ENCODE results near the gene EPHA3. TPM values are rescaled to one million over a fixed set of nuclear protein-coding genes. Genes with fewer than 3 reads are reported as not detected.

EPHA3 gene
- total RNA-seq, 4 donors from 2014 or later = 0.85 to 1.4 (median 0.96) TPM

- no peaks in the 10 kb centered on the region for H3K36me3 ChIP-seq
- no peaks in the 10 kb centered on the region for H3K9me3 ChIP-seq
- H3K4me1 ChIP-seq = no peaks in the 10 kb centered on the region
- H3K4me3 ChIP-seq = no peak overlapping the region
- H3K27me3 ChIP-seq = no peaks in the 10 kb centered on the region
- 59% methylated on average over 3 of the region's 3 CpGs for WGBS
- no peak for DNase-seq (ENCODE audit: low spot score in 2 of 2)
- H3K27ac ChIP-seq = no peak overlapping the region
- no peak for TF ChIP-seq EP300 (IDR thresholded peaks at IDR 0.05)
- TF ChIP-seq CTCF (IDR thresholded peaks at IDR 0.05) = no peak
- no peak for TF ChIP-seq POLR2A (IDR thresholded peaks at IDR 0.05)
- TF ChIP-seq POLR2AphosphoS5 (IDR thresholded peaks at IDR 0.05) = no peak
Measured at GRCh38 chr3:89139870-89140269, 32.4 kb downstream of the EPHA3 start.

GRCh38 chr3:89144080-89144479, 36.7 kb downstream of the EPHA3 start:
- 75% methylated on average over 2 of the region's 2 CpGs for WGBS

GRCh38 chr3:89145995-89146394, 38.6 kb downstream of the EPHA3 start:
- no peak for DNase-seq (ENCODE audit: low spot score in 2 of 2)

More at GRCh38 chr3:89144080-89144479, 36.7 kb downstream of the EPHA3 start:
- Histone ChIP-seq H3K4me1 (no peaks in the 10 kb centered on the region), H3K27me3 (no peaks in the 10 kb centered on the region), H3K27ac (no peak overlapping the region), H3K36me3 (no peaks in the 10 kb centered on the region), H3K9me3 (no peaks in the 10 kb centered on the region), H3K4me3 (no peak overlapping the region)
- no peak for DNase-seq (ENCODE audit: low spot score in 2 of 2)
- TF ChIP-seq POLR2A (IDR thresholded peaks at IDR 0.05) (no peak), EP300 (IDR thresholded peaks at IDR 0.05) (no peak), POLR2AphosphoS5 (IDR thresholded peaks at IDR 0.05) (no peak), CTCF (IDR thresholded peaks at IDR 0.05) (no peak)

GRCh38 chr3:89154416-89154815, 47.0 kb downstream of the EPHA3 start:
- H3K27ac ChIP-seq = no peak overlapping the region
- TF ChIP-seq EP300 (IDR thresholded peaks at IDR 0.05) = no peak
- no peak for TF ChIP-seq CTCF (IDR thresholded peaks at IDR 0.05)
- no peak for TF ChIP-seq POLR2A (IDR thresholded peaks at IDR 0.05)
- no peak for TF ChIP-seq POLR2AphosphoS5 (IDR thresholded peaks at IDR 0.05)
- no peak overlapping the region for H3K4me3 ChIP-seq
- H3K27me3 ChIP-seq = no peaks in the 10 kb centered on the region
- H3K36me3 ChIP-seq = no peaks in the 10 kb centered on the region
- no peaks in the 10 kb centered on the region for H3K9me3 ChIP-seq
- DNase-seq (ENCODE audit: low spot score in 2 of 2) = no peak
- no peaks in the 10 kb centered on the region for H3K4me1 ChIP-seq

More at GRCh38 chr3:89145995-89146394, 38.6 kb downstream of the EPHA3 start:
- Histone ChIP-seq H3K4me1 (no peaks in the 10 kb centered on the region), H3K9me3 (no peaks in the 10 kb centered on the region), H3K27ac (no peak overlapping the region), H3K27me3 (no peaks in the 10 kb centered on the region), H3K36me3 (no peaks in the 10 kb centered on the region), H3K4me3 (no peak overlapping the region)
- TF ChIP-seq CTCF (IDR thresholded peaks at IDR 0.05) (no peak), POLR2AphosphoS5 (IDR thresholded peaks at IDR 0.05) (no peak), EP300 (IDR thresholded peaks at IDR 0.05) (no peak), POLR2A (IDR thresholded peaks at IDR 0.05) (no peak)

GRCh38 chr3:89155811-89156210, 48.4 kb downstream of the EPHA3 start:
- Histone ChIP-seq H3K9me3 (no peaks in the 10 kb centered on the region), H3K27me3 (no peaks in the 10 kb centered on the region), H3K36me3 (no peaks in the 10 kb centered on the region), H3K4me3 (no peak overlapping the region), H3K4me1 (no peaks in the 10 kb centered on the region), H3K27ac (no peak overlapping the region)
- 67% methylated on average over 6 of the region's 6 CpGs for WGBS
- no peak for DNase-seq (ENCODE audit: low spot score in 2 of 2)
- no peak for TF ChIP-seq POLR2AphosphoS5 (IDR thresholded peaks at IDR 0.05)
- no peak for TF ChIP-seq POLR2A (IDR thresholded peaks at IDR 0.05)
- no peak for TF ChIP-seq EP300 (IDR thresholded peaks at IDR 0.05)
- no peak for TF ChIP-seq CTCF (IDR thresholded peaks at IDR 0.05)

Measured in suprapubic skin (tissue), 4 donors.